ENCODE measurements around the gene LMNA. TPM values are rescaled to one million over a fixed set of nuclear protein-coding genes. Genes with fewer than 3 reads are reported as not detected.

The LMNA gene
- total RNA-seq, 4 donors from 2014 or later: 235 to 412 (median 327) TPM

- H3K4me1 ChIP-seq: peaks cover 0 to 13% of the 10 kb centered on the region in 2 donors
- H3K9me3 ChIP-seq: no peaks in the 10 kb centered on the region
- peaks cover 0 to 4% of the 10 kb centered on the region in 2 donors for H3K36me3 ChIP-seq
- H3K27me3 ChIP-seq: no peaks in the 10 kb centered on the region
- DNase-seq: no peak
- WGBS, 2 donors: 58 to 64% methylated on average over 5 of the region's 5 CpGs
- H3K4me3 ChIP-seq (replicated peaks in 1 of 3): no peak overlapping the region
- intact Hi-C loops (cut with DNase I): no loop called here
- H3K27ac ChIP-seq: no peak overlapping the region
- TF ChIP-seq CTCF (IDR thresholded peaks at IDR 0.05) (no peak), POLR2A (IDR thresholded peaks at IDR 0.05) (no peak)
Observed at GRCh38 chr1:156073740-156074139, 40.8 kb upstream of the LMNA start.

DNA sequence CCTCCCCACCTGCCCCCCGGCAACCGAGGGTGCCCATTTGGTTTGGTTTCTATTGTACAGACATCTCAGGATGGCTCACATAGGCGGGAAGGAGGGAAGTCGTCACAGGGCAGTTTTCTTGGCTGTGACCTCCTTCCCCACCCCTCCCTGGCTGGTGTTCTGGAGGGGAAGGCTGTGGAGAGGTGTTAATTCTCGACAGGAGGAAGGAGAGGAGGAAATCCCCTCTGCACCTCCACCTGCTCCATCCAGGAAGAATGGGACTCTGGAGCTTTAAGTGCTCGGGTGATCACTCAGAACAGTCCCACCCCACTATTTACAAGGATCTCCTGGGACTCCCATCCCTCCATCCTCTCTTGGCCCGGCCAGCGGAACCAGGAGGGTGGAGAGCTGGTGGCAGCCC is 39.9 kb upstream of the LMNA start:
- TF ChIP-seq CTCF (IDR thresholded peaks at IDR 0.05) (no peak), POLR2A (IDR thresholded peaks at IDR 0.05) (no peak)
- H3K4me3 ChIP-seq (replicated peaks in 1 of 3): no peak overlapping the region
- intact Hi-C loops (cut with DNase I): no loop called here
- H3K27me3 ChIP-seq: no peaks in the 10 kb centered on the region
- WGBS, 2 donors: 65 to 73% methylated on average over 8 of the region's 8 CpGs
- H3K4me1 ChIP-seq: peaks cover 0 to 13% of the 10 kb centered on the region in 2 donors
- H3K9me3 ChIP-seq: no peaks in the 10 kb centered on the region
- peaks cover 0 to 2% of the 10 kb centered on the region in 2 donors for H3K36me3 ChIP-seq
- no peak for DNase-seq
- H3K27ac ChIP-seq: no peak overlapping the region

GRCh38 chr1:156075162-156075561 is 39.3 kb upstream of the LMNA start:
- intact Hi-C loops (cut with DNase I): no loop called here
- no peak for TF ChIP-seq CTCF (IDR thresholded peaks at IDR 0.05)
- TF ChIP-seq POLR2A (IDR thresholded peaks at IDR 0.05): no peak
- H3K27ac ChIP-seq: no peak overlapping the region
- no peaks in the 10 kb centered on the region for H3K36me3 ChIP-seq
- no peaks in the 10 kb centered on the region for H3K27me3 ChIP-seq
- 57 to 62% methylated on average over 3 of the region's 3 CpGs for WGBS, 2 donors
- H3K9me3 ChIP-seq: no peaks in the 10 kb centered on the region
- H3K4me1 ChIP-seq: peaks cover 0 to 13% of the 10 kb centered on the region in 2 donors
- no peak overlapping the region for H3K4me3 ChIP-seq (replicated peaks in 1 of 3)
- no peak for DNase-seq

GRCh38 chr1:156075775-156076204 is 38.7 kb upstream of the LMNA start:
- Histone ChIP-seq H3K27ac (no peak overlapping the region), H3K9me3 (no peaks in the 10 kb centered on the region), H3K4me3 (replicated peaks in 1 of 3) (no peak overlapping the region), H3K27me3 (no peaks in the 10 kb centered on the region), H3K4me1 (peaks cover 0 to 13% of the 10 kb centered on the region in 2 donors), H3K36me3 (no peaks in the 10 kb centered on the region)
- whole genome bisulfite sequencing, 2 donors: 55 to 72% methylated on average over 4 of the region's 4 CpGs
- TF ChIP-seq POLR2A (IDR thresholded peaks at IDR 0.05) (no peak), CTCF (IDR thresholded peaks at IDR 0.05) (no peak)
- intact Hi-C loops (cut with DNase I): no loop called here
- no peak for DNase-seq

- peak in 1 of 2 donors; percentile 35 for TF ChIP-seq POLR2A (IDR thresholded peaks at IDR 0.05)
- no peak for TF ChIP-seq CTCF (IDR thresholded peaks at IDR 0.05)
- Histone ChIP-seq H3K27ac (peak overlapping the region in 2 of 3 donors; percentile 17 to 38), H3K4me3 (replicated peaks in 1 of 3) (peak overlapping the region in 1 of 3 donors; percentile 32), H3K36me3 (no peaks in the 10 kb centered on the region), H3K9me3 (no peaks in the 10 kb centered on the region), H3K27me3 (no peaks in the 10 kb centered on the region), H3K4me1 (peaks cover 0 to 18% of the 10 kb centered on the region in 2 donors)
- peak; percentile 47 to 64 for DNase-seq
- WGBS, 2 donors: 27 to 57% methylated on average over 28 to 53 of the region's 73 CpGs
- intact Hi-C loops (cut with DNase I): no loop called here
Observed at GRCh38 chr1:156076609-156077429, 37.7 kb upstream of the LMNA start.
